ENCODE data around the gene TRHDE.

TRHDE gene

GRCh38 chr12:72272091-72272661, at the start of gene TRHDE:
Gene TRHDE, plus strand, starts transcription at chr12:72272370. Its CDS starts 274 bp downstream, at chr12:72272644.
- FAIRE-seq, result no peak

- FAIRE-seq, result no peak
These were observed 45.7 kb upstream of the TRHDE start for GRCh38 chr12:72226510-72226909.

GRCh38 chr12:72228424-72228823, 43.7 kb upstream of the TRHDE start:
- FAIRE-seq, result no peak

GRCh38 chr12:72230589-72230988, 41.6 kb upstream of the TRHDE start:
- no peak for FAIRE-seq

- no peak for FAIRE-seq
These were observed 37.3 kb upstream of the TRHDE start for GRCh38 chr12:72234886-72235285.

GRCh38 chr12:72236071-72236705, 36.0 kb upstream of the TRHDE start:
- FAIRE-seq, result no peak

GRCh38 chr12:72241552-72241951, 30.6 kb upstream of the TRHDE start:
- no peak for FAIRE-seq

GRCh38 chr12:72242946-72243345, 29.2 kb upstream of the TRHDE start:
- FAIRE-seq, result no peak

- no peak for FAIRE-seq
These were observed 25.8 kb upstream of the TRHDE start for GRCh38 chr12:72246370-72246769.

GRCh38 chr12:72250346-72250745, 21.8 kb upstream of the TRHDE start:
- FAIRE-seq, result no peak

- FAIRE-seq, result no peak
These were observed 15.4 kb upstream of the TRHDE start for GRCh38 chr12:72256725-72257124.

- FAIRE-seq, result no peak
These were observed 10.3 kb upstream of the TRHDE start for GRCh38 chr12:72261885-72262284.

GRCh38 chr12:72264548-72265175, 7.5 kb upstream of the TRHDE start:
- peak; percentile 70 for FAIRE-seq

- FAIRE-seq, result no peak
These were observed 4.2 kb upstream of the TRHDE start for GRCh38 chr12:72267974-72268373.

GRCh38 chr12:72268386-72268785, 3.8 kb upstream of the TRHDE start:
- no peak for FAIRE-seq

- no peak for FAIRE-seq
These were observed 2.7 kb upstream of the TRHDE start for GRCh38 chr12:72269491-72269890.

- FAIRE-seq, result no peak
These were observed 1.9 kb upstream of the TRHDE start for GRCh38 chr12:72270246-72270645.

- no peak for FAIRE-seq
These were observed 1.2 kb upstream of the TRHDE start for GRCh38 chr12:72270961-72271360.

- no peak for FAIRE-seq
These were observed 599 bp upstream of the TRHDE start for GRCh38 chr12:72271451-72272090.

- FAIRE-seq, result no peak
These were observed 745 bp downstream of the TRHDE start for GRCh38 chr12:72272731-72273498.

GRCh38 chr12:72273499-72273837, 1.3 kb downstream of the TRHDE start:
- no peak for FAIRE-seq

- no peak for FAIRE-seq
These were observed 1.7 kb downstream of the TRHDE start for GRCh38 chr12:72273851-72274351.

- FAIRE-seq, result no peak
These were observed 2.8 kb downstream of the TRHDE start for GRCh38 chr12:72274931-72275330.

All from islet of Langerhans (tissue), 1 donor.